Activated CD4-positive, CD25-positive, alpha-beta regulatory T cell treated with anti-CD3 and anti-CD28 coated beads, Interleukin-2, amount 50 U/mL, for 16 hours (primary cell): ENCODE data around the gene USE1.

ENCODE experiments used
- DNase-seq: peaks from one replicate; pipeline ENCODE4 v3.0.0-alpha.2; 2020; ENCODE audit warnings: low read depth, low spot score

The USE1 gene

DNA sequence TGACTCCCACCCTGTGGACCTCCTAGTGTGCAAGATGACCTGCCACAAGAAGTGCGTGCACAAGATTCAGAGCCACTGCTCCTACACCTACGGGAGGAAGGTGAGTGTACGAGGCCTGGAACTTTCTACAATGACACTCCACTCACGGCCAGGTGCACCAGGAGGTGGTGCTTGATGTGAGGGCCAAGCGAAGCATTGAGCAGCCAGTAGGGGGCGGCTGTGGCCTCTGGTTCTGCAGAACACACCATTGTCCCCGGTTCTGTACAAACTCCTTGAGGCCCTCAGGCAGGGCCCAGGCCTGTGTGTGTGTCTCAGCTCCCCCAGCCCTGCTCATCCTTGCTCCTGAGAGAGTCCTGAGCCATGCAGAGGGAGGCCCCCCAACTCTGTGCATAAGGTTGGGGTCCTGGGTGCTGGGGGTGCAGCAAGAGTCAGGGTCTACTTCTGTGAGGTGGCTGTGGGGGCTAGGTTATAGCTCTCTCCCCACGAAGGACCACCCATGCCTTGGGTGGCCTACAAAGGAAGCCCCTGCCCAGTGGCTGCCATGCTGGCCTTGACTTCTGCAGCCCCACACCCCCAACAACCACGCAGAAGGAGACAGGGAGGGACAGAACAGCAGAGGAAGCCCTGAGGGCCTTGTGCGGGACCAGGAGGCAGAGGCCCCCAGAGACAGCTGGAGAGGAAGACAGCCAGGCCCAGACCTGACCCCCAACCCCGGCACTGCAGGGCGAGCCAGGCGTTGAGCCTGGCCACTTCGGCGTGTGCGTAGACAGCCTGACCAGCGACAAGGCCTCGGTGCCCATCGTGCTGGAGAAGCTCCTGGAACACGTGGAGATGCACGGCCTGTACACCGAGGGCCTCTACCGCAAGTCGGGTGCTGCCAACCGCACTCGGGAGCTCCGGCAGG, 9.7 kb upstream of the USE1 start:
- no peak for DNase-seq

DNA sequence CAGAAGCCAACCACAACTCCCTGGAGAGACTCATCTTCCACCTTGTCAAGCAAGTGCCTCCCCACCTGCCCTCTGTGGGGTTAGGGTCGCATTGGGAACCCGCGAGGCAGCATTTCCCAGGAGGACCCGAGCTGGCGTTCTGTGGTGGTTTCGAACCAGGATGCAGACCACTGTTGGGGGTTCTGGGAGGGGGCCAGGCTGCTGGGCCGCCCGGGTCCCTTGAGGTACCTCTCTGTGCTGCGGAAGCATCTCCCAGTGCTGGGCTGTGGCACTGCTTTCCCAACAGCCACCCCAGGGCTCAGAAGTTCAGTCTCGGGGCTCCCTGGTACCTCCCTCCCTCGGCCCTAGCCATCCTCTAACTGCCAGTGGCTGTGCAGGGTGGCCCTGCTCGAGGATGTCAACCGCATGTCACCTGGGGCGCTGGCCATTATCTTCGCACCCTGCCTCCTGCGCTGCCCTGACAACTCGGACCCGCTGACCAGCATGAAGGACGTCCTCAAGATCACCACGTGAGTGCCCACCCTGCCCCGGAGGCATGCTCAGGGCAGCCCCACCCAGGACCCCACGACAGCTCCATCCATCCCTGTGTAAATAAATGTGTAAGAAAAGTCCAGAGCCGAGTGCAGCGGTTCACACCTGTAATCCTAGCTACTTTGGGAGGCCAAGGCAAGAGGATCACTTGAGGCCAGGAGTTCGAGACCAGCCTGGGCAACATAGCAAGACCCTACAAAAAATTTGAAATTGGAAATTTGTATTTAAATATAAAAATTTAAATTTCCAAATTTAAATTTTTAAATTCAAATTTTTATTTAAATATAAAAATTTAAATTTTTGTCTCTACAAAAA, 8.2 kb upstream of the USE1 start:
- DNase-seq, result no peak

DNA sequence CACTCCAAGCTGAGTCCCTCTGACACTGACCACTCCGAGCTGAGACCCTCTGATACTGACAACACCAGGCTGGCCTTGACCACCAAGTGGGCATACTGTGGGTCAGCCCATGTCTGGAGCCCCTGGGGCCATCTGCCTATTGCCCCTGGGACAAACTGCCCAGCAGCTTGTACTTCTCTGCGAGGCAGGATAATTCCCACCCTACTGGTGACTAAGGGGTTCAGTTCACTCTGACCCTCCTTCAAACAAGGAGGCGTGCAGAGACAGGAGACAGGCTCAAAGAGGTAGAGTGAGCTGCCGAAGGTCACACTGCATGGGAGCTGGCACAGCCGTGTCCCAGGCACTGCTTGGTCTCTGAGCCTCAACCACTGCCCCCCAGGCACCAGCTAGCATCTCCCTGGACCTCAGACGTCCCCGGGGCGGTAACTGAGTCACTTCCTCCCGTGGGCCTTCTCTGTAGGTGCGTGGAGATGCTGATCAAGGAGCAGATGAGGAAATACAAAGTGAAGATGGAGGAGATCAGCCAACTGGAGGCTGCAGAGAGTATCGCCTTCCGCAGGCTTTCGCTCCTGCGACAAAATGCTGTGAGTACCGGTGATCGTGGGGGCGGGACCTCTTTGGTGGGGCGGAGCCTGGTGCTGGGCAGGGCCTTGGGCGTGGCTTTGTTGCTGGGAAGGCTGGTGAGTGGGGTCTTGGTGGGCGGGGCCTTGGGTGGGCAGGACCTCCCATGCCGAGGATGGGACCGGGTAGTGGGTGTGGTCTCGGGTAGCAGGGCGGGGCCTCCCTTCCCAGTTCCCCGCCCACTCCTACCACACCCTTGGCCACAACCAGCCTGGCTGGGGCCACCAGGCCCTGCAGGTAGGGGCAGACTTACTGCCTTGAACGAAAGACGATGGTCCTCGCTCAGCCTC, 5.8 kb upstream of the USE1 start:
- DNase-seq, result no peak

DNA sequence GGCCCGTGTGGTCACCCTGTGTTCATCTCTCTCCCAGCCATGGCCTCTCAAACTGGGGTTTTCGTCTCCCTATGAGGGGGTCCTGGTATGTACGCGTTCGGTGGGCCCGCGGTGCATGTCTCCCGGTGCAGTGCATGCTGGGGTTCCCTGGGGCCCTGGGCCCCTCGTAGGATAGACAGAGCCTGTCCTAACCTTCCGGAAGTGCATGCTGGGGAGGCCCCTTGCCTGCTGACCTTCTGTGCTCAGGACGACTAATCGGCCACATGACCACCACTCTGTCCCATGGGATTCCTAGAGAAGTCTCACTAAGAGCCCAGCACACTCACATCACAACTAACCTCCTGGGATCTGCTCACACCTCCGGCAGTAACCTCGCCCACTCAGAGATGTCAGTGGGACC, 4.9 kb upstream of the USE1 start:
- no peak for DNase-seq

DNA sequence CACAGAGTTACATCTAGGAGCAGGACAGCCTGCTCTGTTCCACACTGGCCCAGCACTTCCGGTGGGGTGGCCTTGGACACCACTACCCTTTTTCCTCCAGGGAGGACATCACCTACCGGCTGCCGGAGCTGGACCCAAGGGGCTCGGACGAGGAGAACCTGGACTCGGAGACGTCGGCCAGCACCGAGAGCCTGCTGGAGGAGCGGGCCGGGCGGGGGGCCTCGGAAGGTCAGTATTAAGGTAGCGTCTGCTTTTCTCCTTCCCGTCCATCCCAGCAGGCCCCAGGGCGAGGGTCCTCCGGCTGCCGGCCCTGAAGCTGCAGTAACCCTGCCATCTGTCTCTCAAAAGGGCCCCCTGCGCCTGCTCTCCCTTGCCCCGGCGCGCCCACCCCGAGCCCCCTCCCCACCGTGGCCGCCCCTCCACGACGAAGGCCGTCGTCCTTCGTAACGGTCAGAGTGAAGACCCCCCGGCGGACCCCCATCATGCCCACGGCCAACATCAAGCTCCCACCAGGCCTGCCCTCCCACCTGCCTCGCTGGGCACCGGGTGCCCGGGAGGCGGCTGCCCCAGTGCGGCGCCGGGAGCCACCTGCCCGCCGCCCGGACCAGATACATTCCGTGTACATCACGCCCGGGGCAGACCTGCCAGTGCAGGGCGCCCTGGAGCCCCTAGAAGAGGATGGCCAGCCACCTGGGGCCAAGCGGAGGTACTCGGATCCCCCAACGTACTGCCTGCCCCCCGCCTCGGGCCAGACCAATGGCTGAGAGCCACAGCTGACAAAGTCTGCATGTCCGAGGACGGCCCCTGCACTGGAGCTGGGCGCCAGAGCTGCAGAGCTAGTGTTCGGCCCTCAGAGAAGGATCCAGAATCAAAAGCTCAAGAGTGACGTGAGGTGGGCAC, 3.4 kb upstream of the USE1 start:
- DNase-seq, result no peak

DNA sequence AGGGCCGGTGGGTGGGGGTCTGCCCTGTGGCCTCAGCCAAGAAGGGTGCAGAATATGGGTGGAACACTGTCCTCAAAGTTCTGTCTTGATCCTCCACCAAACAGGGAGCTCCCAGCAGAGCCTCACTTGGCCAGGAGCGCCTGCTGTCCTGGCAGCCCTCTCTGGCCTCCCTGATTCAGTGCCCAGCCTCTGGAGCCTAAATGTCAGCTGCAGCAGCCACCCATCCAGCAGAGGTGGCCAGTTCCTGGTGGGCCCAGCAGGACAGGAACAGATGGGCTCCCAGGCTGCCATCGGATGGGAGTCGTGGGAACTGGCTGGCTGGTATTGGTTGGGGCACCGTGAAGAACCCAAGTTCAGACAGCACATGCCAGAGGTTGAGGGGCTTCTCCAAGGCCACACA, 1.8 kb upstream of the USE1 start:
- DNase-seq, result no peak

DNA sequence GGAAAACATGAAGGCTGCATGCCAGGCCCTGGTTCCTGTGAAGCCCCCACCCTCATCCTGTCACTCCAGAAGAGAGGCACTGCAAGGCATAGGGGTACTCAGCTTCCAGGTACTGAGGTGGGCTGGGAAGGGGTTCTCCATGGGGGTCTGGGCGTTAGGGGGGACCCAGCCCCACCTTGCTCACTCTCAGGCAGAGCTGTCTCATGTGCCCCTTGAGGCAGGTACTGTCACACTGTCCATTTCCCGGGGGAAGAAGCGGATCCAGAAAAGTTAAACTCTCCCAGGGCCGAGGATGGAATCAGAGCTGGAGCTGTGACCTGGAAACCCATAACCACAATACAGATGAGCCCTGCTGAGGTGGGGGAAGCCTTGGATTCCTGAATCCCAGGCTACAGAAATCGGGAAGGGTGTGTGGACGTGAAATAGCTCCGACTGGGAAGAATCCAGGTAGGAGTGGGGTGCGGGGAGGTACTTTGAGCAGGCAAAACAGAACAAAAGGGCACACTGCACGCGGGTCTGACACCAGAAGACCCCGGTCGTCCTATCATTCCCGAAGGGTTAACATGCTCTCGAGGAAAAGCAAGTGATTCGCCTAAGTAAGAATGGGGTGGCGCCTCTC, 540 bp upstream of the USE1 start:
- no peak for DNase-seq

DNA sequence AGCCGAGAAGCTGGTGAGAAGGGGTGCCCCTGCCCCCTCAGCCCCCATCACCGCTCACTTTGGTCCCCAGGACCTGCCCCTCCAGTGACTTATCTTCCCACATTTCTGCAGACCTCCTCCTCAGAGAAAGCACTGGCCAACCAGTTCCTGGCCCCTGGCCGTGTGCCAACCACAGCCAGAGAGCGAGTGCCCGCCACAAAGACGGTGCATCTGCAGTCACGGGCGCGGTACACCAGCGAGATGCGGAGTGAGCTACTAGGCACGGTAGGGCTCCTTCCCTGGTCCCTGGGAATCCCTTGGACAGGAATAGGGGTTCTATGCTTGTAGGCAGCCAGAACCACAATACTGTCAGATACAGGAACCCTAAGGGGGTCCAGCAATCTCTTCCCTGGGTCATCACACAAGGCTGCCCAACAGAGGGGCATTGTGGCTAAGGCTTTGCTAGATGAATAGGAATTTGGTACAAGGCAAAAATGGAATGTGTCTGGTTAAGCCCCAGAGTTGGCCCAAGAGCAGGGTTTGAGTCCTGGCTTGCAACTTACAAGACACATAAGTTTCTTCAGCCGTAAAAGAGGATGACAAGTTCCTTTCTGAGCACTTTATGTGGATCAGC, 1.0 kb downstream of the USE1 start:
- DNase-seq, result no peak

DNA sequence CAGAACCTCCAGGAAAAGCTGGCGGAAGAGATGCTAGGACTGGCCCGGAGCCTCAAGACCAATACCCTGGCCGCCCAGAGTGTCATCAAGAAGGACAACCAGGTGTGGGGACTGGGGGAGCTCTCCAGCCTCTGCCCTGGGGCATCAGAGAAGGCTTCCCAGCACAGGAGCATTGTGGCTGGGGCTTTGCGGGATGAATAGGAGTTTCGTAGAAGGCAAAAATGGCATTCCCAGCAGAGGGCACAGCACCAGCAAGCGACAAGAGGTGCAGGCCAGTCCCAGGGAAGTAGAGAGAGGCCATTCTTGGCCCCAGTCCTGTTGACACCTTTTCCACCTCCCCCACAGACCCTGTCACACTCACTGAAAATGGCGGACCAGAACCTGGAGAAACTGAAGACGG, 4.1 kb downstream of the USE1 start:
- DNase-seq, result no peak

DNA sequence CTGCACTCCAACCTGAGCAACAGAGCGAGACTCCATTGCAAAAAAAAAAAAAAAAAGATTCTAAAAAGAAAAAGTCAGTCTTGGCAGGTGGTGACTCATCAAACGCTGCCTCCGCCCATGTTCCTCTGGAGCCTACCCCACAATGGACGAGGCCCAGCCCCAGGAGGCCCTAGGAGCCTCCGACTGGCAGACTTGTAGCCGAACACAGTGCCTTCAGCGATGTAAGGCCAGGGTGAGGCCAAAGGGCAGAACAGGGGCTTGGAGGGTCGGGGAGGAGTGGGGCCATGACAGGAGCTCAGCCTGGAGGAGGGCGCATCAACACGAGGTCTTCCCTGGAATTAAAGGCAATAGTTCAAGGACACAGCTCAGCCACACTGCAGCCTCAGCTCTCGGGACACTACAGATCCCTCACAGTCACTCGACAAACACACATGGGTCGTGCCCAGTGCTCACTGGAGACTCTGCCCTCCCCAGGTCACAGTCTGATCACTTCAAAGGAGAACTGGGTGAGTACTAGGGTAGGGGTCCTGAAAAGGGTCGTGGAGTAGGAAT, 5.1 kb downstream of the USE1 start:
- no peak for DNase-seq

DNA sequence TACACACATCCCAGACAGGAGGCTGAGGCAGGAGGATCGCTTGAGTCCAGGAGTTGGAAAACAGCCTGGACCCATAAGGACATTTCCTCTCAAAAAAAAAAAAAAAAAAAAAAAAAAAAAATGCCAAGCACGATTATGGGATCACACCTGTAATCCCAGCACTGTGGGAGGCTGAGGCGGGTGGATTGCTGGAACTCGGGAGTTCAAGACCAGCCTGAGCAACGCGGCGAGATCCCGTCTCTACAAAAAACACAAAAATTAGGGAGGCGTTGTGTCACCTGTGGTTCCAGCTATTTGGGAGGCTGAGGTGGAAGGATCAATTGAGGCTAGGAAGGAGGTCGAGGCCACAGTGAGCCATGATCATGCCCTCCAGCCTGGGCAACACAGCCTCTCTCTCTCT, 9.9 kb downstream of the USE1 start:
- DNase-seq, result no peak

DNA sequence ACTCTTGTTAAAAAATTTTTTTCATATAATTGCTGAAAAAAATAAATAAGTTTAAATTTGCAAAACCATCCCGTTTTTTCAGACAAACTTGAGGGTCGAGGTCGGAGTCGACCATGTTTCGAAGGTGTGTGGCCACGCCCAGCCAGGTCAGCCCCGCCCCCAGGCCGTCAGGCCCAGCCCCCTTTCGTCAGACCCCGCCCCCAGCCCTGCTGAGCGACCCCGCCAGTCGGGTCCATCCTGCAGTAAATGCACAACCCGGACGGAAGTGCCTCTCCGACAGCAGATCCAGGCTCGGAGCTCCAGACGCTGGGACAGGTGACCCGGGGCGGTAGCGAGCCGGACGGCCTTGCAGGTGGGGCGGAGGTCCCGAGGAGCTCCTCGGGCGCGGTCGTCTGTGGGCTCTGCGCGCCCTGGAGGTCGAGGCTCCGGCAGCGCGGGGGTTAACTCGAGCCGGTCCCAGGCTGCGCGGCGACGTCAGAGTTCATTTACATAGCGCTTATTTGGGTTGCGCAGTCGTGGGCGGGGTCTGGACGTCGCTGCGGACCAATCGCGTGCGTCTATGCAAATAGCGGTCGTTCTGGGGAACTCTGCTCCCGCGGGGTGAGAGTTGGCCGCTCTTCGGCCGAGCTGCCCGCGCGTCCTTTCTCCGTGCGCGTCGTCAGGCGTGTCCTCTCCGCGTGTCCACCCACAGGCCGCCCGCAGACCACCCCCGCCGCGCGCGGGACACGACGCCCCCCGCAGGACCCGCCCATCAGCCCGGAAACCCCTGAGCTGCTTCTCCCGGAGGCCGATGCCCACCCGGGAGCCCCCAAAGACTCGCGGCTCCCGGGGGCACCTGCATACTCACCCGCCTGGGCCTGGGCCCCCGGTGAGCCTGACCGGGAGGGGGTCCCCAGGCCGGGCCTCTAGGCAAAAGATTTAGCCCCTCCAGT, 11.1 kb downstream of the USE1 start, which contains the start of gene OCEL1:
TSS of gene OCEL1 (plus strand) at position 225 of the 932 bp plus-strand sequence. CDS start at position 247, 22 bp downstream.
- peak; percentile 92 for DNase-seq

DNA sequence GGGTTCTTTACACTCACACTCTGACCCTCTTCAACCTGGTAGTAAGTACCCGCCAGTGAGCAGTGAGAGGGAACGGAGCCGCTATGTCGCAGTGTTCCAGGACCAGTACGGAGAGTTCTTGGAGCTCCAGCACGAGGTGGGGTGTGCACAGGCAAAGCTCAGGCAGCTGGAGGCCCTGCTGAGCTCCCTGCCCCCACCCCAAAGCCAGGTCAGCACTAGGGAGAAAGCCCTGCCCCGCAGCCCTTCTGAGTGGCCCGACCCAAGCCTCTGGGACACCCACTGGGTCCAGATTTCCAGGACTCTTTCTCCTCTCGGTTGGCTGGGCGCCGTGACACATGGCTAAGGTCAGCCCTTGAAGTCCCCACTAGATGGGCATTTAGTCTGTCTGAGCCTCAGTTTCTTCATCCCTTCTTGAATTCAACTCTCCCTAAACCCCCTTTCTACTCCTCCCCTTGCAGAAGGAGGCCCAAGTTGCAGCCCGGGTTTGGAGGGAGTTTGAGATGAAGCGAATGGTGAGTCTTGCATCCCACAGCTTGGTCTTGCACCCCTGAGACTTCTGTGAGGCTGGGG, 12.7 kb downstream of the USE1 start:
- DNase-seq, result no peak

DNA sequence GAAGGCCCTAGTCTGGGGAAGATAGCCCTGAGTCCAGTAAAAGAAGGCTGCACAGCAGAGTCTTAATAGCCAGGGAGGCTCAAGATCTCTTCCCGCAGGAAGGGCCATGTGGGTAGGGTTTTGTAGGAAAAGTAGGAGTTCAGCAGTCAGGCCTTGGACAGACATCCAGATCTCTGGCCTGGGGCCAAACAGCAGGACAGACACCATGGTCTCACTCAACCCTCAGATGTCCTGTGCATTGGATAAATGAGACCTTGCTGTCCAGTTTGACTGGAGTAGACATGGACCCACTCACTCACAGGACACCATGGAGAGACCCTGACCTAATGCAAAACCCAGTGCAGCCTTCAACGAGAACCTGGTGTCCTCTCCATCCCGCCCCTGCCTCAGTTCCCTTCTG, 14.7 kb downstream of the USE1 start:
- no peak for DNase-seq

DNA sequence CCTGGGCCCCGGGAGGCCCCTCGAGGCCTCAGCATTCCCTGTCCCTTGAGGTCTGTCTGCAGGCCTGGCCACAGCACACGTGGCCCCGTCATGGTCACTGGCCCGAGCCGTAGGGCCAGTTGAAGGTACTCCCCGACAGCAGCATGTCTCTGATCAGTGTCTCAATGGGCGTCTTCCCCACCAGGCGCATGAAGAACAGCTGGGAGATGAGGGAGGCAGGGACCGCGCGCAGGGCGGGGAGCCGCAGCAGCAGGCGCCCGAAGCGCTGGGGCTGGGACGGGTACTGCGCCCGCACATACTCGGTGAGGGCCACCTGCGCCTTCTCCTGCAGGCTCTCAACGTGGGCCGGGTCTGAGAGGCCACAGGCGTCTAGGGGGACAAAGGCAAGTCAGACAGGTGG, 17.1 kb downstream of the USE1 start:
- no peak for DNase-seq

DNA sequence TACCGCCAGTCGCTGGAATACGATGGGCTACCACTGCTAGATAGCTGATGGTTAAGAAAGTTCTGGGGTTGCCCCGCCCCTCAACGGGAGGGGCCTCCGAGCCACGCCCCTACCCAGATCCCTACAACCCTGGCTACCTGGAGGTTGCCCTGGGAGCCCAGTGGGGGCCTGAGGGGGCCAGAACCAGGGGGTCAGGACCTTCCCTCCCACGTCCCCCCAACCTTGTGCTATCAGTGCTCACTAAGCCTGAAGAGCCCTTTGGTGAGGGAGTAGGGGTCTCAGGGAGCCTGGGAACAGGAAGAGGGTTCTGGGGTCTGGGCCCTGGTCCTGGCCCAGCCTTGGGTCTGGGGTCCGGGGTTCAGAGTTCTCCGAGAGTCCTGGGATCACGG, 19.7 kb downstream of the USE1 start:
- no peak for DNase-seq

DNA sequence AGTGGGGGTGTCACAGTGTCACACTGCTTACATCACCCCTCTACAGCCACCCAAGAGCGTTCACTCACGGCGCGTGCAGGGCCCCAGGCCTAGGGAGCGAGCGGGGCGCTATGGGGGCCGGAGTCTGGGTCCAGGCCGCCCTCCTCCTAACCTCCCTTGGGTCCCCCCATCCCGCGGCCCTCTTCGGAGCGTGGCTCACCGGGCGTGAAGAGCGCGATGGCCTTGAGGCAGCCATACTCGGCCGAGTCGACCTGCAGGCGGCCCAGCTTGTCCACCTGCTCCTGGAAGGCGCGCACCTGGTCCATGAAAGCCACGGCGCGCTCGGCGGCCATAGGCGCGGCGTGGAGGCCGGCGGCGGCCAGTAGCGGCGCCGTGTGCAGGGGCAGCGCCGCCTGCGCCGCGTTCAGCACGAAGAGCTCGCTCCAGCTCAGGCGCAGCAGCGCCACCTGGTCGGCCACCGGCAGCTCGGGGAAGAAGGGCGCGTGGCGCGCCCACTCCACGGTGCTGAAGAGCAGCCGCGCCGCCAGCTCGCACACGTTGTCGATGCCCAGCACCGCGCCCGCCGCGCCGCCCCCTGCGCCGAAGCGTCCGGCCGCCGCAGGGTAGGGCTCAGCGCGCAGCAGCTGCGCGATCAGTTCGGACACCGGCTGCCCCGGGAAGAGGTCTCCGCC, 20.3 kb downstream of the USE1 start:
- DNase-seq, result peak; percentile 47
